Choroid plexus epithelial cell (primary cell): ENCODE measurements around the gene WDR18.

ENCODE experiments used
- DNase-seq: peaks from one replicate; pipeline ENCODE4 v3.0.0-alpha.2; 2010; ENCODE audit warnings: low read depth
- H3K4me3 ChIP-seq: 2 replicates; pipeline ENCODE4 v1.5.1; 2011; ENCODE audit warnings: low read depth, mild to moderate bottlenecking, control low read depth, low read length, moderate library complexity
- TF ChIP-seq, protein P1 (sequence below): conservative IDR thresholded peaks from 2 replicates; pipeline ENCODE4 v1.5.1; 2011; ENCODE audit warnings: low read depth, mild to moderate bottlenecking, control low read depth, inconsistent platforms, low read length, moderate library complexity

WDR18 gene

DNA sequence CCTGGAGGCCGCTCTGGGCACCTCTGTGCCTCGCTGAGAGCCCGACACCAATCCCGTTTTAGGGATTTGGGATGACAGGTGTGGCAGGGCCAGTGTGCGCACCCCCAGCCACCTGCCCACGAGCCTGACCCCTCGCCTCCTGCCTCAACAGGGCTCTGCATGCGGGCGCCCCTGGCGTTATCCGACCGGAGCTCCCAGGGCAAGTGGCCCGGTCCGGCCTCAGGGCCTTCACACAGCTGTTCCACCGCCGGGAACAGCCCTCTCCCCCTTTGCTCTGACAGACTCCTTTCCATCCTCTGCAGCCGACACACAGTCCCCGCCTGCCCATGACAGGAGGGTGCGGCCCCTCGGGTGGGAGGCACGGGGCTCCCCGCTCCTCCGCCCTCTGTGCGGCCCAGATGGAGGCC is 7.1 kb upstream of the WDR18 start:
- TF ChIP-seq, protein P1, sequence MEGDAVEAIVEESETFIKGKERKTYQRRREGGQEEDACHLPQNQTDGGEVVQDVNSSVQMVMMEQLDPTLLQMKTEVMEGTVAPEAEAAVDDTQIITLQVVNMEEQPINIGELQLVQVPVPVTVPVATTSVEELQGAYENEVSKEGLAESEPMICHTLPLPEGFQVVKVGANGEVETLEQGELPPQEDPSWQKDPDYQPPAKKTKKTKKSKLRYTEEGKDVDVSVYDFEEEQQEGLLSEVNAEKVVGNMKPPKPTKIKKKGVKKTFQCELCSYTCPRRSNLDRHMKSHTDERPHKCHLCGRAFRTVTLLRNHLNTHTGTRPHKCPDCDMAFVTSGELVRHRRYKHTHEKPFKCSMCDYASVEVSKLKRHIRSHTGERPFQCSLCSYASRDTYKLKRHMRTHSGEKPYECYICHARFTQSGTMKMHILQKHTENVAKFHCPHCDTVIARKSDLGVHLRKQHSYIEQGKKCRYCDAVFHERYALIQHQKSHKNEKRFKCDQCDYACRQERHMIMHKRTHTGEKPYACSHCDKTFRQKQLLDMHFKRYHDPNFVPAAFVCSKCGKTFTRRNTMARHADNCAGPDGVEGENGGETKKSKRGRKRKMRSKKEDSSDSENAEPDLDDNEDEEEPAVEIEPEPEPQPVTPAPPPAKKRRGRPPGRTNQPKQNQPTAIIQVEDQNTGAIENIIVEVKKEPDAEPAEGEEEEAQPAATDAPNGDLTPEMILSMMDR: no peak
- no peak for DNase-seq
- no peak overlapping the region for H3K4me3 ChIP-seq

DNA sequence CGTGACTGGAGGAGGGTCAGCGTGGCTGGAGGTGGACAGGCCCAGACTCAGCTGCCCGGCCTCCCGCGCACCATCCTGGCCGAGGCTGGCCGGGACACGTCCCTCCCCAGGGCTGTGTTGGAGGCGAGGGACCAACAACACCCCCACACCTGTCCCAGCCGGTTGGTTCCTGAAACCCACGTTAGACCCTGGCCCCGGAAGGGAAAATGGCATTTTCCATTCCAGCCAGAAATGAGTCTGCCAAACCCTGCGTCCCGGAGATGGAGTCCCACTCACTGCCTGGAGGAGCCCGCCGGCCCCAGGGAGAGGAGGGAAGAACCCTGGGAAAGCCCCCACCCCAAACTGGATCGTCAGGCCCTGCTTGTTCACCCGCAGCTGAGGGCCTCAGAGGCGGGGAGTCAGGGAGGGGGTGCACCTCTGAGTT is 4.8 kb upstream of the WDR18 start:
- DNase-seq: no peak
- TF ChIP-seq, protein P1: no peak
- H3K4me3 ChIP-seq: no peak overlapping the region

DNA sequence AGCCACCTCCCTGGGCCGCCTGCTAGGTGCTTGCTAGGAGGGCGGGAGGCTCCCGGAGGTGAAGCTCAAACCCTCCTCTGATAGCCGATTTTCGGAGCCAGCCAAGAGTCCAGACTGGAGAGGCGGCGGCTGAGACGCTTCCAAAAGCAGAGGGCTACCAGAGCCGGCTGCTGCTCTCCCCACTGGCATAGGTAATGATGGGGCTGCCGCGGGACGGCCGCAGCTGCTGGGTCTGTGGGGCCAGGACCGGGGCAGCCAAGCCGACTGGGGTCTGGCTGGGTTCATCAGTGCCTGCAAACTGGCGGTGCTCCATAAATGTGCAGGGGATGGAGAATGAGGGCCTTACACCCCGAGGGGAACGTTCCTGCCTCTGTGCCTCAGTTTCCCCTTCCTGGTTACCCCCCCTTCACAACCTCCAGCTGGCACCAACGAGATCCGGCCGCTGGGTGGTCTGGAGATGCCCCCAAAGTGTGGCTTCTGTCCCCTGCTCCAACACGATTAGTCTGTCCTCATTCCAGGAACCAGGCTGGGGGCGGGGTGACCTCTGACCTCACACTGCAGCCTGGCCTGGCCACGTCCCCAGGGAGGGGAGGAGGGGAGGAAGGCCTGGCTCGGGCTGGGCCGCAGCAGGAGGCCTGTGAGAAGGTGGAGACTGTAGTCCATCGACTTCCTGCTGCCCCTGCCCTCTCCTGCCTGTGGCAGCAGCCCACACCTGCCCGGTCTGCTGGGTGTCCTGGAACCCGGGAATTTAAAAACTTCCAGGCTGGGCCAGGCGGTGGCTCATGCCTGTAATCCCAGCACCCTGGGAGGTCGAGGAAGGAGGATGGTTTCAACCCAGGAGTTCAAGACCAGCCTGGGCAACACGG is 3.8 kb upstream of the WDR18 start:
- TF ChIP-seq, protein P1: no peak
- no peak overlapping the region for H3K4me3 ChIP-seq
- DNase-seq: peak; percentile 64

DNA sequence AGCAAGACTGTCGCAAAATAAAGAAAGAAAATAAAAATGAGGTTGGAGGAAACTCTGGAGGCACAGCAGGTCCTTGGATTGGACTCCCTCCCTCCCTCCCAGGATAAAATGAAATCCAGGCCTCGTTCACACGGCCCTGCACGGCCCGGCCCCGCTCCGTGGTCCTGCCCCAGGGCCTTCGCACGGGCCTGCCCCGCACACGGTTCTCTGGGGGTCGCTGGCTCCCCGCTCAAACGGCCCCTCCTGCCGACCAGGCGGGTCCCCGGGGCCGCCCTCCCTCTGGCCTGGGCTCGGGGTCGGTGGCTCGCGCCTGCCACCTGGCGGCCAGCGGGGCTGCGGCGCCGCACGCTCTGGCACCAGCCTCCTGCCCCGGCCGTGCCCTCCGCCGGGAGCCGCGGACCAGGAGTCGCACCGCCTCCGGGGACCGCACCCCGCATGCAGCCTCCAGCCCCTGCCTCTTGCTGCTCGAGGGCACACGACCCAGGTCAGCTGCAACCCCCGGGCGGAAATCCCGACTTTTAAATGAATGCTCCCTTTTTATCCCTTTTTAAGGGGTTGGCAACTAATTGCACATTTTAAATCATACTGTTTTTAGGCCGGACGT is 1.5 kb upstream of the WDR18 start:
- TF ChIP-seq, protein P1: peak; percentile 48
- peak; percentile 54 for DNase-seq
- peak overlapping the region; percentile 52 for H3K4me3 ChIP-seq

DNA sequence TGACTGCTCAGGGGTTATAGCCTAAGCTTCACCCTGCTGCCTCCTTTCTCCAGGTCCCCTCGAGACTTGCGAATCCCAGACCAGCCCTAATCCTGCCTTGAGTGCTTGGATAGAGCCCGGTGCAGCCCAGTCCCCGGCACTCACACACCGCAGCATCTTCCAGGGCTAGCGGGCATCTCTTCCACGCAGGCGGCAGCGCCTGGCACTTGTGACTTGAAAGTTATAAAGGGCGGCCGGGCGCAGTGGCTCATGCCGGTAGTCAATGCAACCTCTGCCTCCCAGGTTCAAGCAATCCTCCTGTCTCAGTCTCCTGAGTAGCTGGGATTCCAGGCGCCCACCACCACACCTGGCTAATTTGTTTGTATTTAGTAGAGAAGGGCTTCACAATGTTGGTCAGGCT is 1.9 kb downstream of the WDR18 start:
- H3K4me3 ChIP-seq: no peak overlapping the region
- DNase-seq: no peak
- TF ChIP-seq, protein P1: no peak

DNA sequence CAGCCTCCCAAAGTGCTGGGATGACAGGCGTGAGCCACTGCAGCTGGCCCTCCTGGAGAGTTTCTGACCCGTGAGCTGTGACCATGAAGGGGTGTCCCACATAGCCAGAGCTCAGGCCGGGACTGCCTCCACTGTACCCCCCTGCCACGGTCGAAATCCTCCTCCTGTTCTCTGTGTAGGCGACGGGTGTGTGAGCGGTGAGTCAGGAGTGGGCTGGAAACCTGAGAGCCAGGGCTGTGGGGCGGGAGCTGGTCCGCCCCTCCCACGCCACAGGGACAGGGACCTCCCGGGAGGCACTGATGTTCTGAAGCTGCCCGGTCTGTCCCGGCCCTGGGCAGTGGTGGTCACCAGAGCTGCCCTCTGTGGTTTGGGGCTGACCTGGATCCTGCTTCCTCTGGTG is 3.9 kb downstream of the WDR18 start:
- DNase-seq: peak; percentile 18
- H3K4me3 ChIP-seq: no peak overlapping the region

More for the DNA sequence above, 3.9 kb downstream of the WDR18 start:
- TF ChIP-seq, protein P1: no peak
